H1 (cell line): Measurements from ENCODE around the gene ZNF586. TPM values are rescaled to one million over a fixed set of nuclear protein-coding genes. Genes with fewer than 3 reads are reported as not detected.

ENCODE experiments used
- CTCF ChIA-PET: fragments of 300-600 bp; sonication (Branson Sonifier 250); formaldehyde crosslinking; loops from one replicate; lab custom pipeline; 2021; ENCODE audit not compliant: partially characterized antibody; lab: Charles Lee
- POLR2A ChIA-PET: fragments of 300-600 bp; sonication (Branson Sonifier 250); formaldehyde crosslinking; loops from one replicate; lab custom pipeline; 2021; ENCODE audit warnings: inconsistent platforms; ENCODE audit not compliant: partially characterized antibody; lab: Charles Lee
- DNase-seq, 2 experiments: peaks; one replicate each; pipeline versions ENCODE4 v3.0.0 to v3.0.0-alpha.2; 2010 to 2022; ENCODE audit warnings: low spot score in 2 of 2, low read depth in 1 of 2, mixed read lengths in 1 of 2
- FAIRE-seq: peaks from 2 replicates; lab custom pipeline; 2011; peaks lifted over from hg19 to GRCh38; lab: Jason Lieb, UNC
- H2AFZ ChIP-seq: 2 replicates; pipeline ENCODE4 v1.8.1; 2012; ENCODE audit warnings: low read length, inconsistent platforms
- H2AK5ac ChIP-seq: 2 replicates; pipeline ENCODE4 v1.6.1; 2013; ENCODE audit warnings: low read depth, low read length
- H2BK120ac ChIP-seq: replicated peaks from 2 replicates; pipeline ENCODE3; 2013; ENCODE audit warnings: low read depth, low read length, inconsistent platforms
- H2BK12ac ChIP-seq: 2 replicates; pipeline ENCODE4 v1.6.1; 2013; ENCODE audit warnings: low read depth, low read length
- H2BK15ac ChIP-seq: 2 replicates; pipeline ENCODE4 v1.6.1; 2013; ENCODE audit warnings: low read length
- H2BK20ac ChIP-seq: 2 replicates; pipeline ENCODE4 v1.6.1; 2013; ENCODE audit warnings: low read length
- H2BK5ac ChIP-seq: 2 replicates; pipeline ENCODE4 v1.6.1; 2013; ENCODE audit warnings: low read depth, low read length
- H3K14ac ChIP-seq: 2 replicates; pipeline ENCODE4 v1.6.1; 2013; ENCODE audit warnings: inconsistent platforms; ENCODE audit not compliant: insufficient read length
- H3K18ac ChIP-seq: 2 replicates; pipeline ENCODE4 v1.6.1; 2013; ENCODE audit warnings: low read length; ENCODE audit errors: extremely low read depth
- H3K23ac ChIP-seq: 2 replicates; pipeline ENCODE4 v1.6.1; 2013; ENCODE audit warnings: inconsistent platforms; ENCODE audit not compliant: insufficient read length
- H3K23me2 ChIP-seq: 2 replicates; pipeline ENCODE4 v1.6.1; 2013; ENCODE audit warnings: low read depth, low read length
- H3K27ac ChIP-seq: 2 replicates; pipeline ENCODE4 v1.6.1; 2011; ENCODE audit warnings: low read depth, low read length, inconsistent platforms
- H3K27me3 ChIP-seq, 4 experiments: replicated peaks in 1 of 4; 1 replicate in 1 of 4; 2 replicates in 3 of 4; pipeline versions ENCODE4 v1.6.1 to v1.8.1; 2011 to 2013; ENCODE audit warnings: low read length in 3 of 4, mild to moderate bottlenecking in 3 of 4, inconsistent platforms in 2 of 4, mixed read lengths in 2 of 4, moderate library complexity in 1 of 4; ENCODE audit not compliant: control insufficient read depth in 3 of 4, insufficient read depth in 3 of 4; ENCODE audit errors: extremely low read depth in 1 of 4
- H3K36me3 ChIP-seq, 4 experiments: 2 replicates each; pipeline versions ENCODE4 v1.6.1 to v1.8.1; 2011 to 2013; ENCODE audit warnings: mild to moderate bottlenecking in 4 of 4, low read length in 3 of 4, moderate library complexity in 2 of 4, control low read depth in 1 of 4, inconsistent platforms in 1 of 4; ENCODE audit not compliant: insufficient read depth in 4 of 4, control insufficient read depth in 2 of 4
- H3K4ac ChIP-seq: replicated peaks from 2 replicates; pipeline ENCODE3; 2013; ENCODE audit warnings: low read length, low read depth, mixed read lengths, inconsistent platforms; ENCODE audit not compliant: insufficient read length
- H3K4me1 ChIP-seq, 4 experiments: replicated peaks in 1 of 4; 1 replicate in 1 of 4; 2 replicates in 3 of 4; pipeline versions ENCODE4 v1.6.1 to v1.8.1; 2011 to 2013; ENCODE audit warnings: low read length in 3 of 4, inconsistent platforms in 2 of 4, mixed read lengths in 1 of 4; ENCODE audit not compliant: insufficient read depth in 4 of 4, control insufficient read depth in 3 of 4
- H3K4me2 ChIP-seq, 2 experiments: 2 replicates each; pipeline versions ENCODE4 v1.6.1 to v1.8.1; 2011 to 2013; ENCODE audit warnings: low read depth in 2 of 2, low read length in 2 of 2, control low read depth in 1 of 2, inconsistent platforms in 1 of 2, mild to moderate bottlenecking in 1 of 2; ENCODE audit not compliant: insufficient read depth in 1 of 2
- H3K4me3 ChIP-seq, 4 experiments: fragments of 200-600, 300-600 bp in 1 of 4; sonication (generic), shearing (Covaris generic), sonication (Bioruptor Twin) in 1 of 4; 2 replicates each; pipeline versions ENCODE4 v1.5.1 to v1.8.1; 2011 to 2016; ENCODE audit warnings: low read length in 4 of 4, low read depth in 3 of 4, control low read depth in 2 of 4, inconsistent platforms in 2 of 4, mild to moderate bottlenecking in 2 of 4, mixed read lengths in 1 of 4, moderate library complexity in 1 of 4; ENCODE audit not compliant: insufficient read depth in 2 of 4; ENCODE audit errors: extremely low read depth in 1 of 4
- H3K56ac ChIP-seq: replicated peaks from 2 replicates; pipeline ENCODE3; 2013; ENCODE audit warnings: low read depth, mild to moderate bottlenecking, mixed read lengths, low read length, inconsistent platforms; ENCODE audit not compliant: insufficient read length
- H3K79me1 ChIP-seq: 2 replicates; pipeline ENCODE4 v1.6.1; 2013; ENCODE audit warnings: low read depth, low read length, control low read depth
- H3K79me2 ChIP-seq, 2 experiments: 2 replicates each; pipeline versions ENCODE4 v1.6.1 to v1.8.1; 2012 to 2013; ENCODE audit warnings: low read length in 2 of 2, mild to moderate bottlenecking in 2 of 2, inconsistent platforms in 1 of 2; ENCODE audit not compliant: insufficient read depth in 2 of 2, control insufficient read depth in 1 of 2
- H3K9ac ChIP-seq, 4 experiments: replicated peaks in 1 of 4; 1 replicate in 1 of 4; 2 replicates in 3 of 4; pipeline versions ENCODE4 v1.6.1 to v1.8.1; 2011 to 2013; ENCODE audit warnings: low read depth in 3 of 4, low read length in 3 of 4, control low read depth in 2 of 4, mild to moderate bottlenecking in 2 of 4, moderate library complexity in 2 of 4, inconsistent platforms in 1 of 4; ENCODE audit errors: extremely low read depth in 1 of 4
- H3K9me3 ChIP-seq, 2 experiments: 2 replicates each; pipeline versions ENCODE4 v1.6.1 to v1.8.1; 2012 to 2013; ENCODE audit warnings: mild to moderate bottlenecking in 2 of 2, moderate library complexity in 2 of 2, control low read depth in 1 of 2, inconsistent platforms in 1 of 2, low read depth in 1 of 2, low read length in 1 of 2, mixed read lengths in 1 of 2; ENCODE audit not compliant: insufficient read depth in 2 of 2
- H4K20me1 ChIP-seq, 2 experiments: replicated peaks in 1 of 2; 2 replicates each; pipeline versions ENCODE3 to v1.8.1; 2011 to 2013; ENCODE audit warnings: inconsistent platforms in 2 of 2, low read length in 2 of 2, mild to moderate bottlenecking in 1 of 2; ENCODE audit not compliant: insufficient read depth in 2 of 2, control insufficient read depth in 1 of 2
- H4K5ac ChIP-seq: 2 replicates; pipeline ENCODE4 v1.6.1; 2013; ENCODE audit warnings: low read length, low read depth, mixed read lengths, inconsistent platforms; ENCODE audit not compliant: insufficient read length
- H4K8ac ChIP-seq: 2 replicates; pipeline ENCODE4 v1.8.0; 2013; ENCODE audit warnings: mild to moderate bottlenecking, moderate library complexity, low read length, inconsistent platforms; ENCODE audit not compliant: insufficient read depth; ENCODE audit errors: extremely low read depth
- H4K91ac ChIP-seq: replicated peaks from 2 replicates; pipeline ENCODE3; 2013; ENCODE audit warnings: low read length, mixed read lengths, inconsistent platforms; ENCODE audit not compliant: insufficient read length
- CEBPB ChIP-seq: IDR thresholded peaks from 2 replicates; pipeline ENCODE4 v1.6.1; 2012; ENCODE audit warnings: low read depth, low read length
- GABPA ChIP-seq: IDR thresholded peaks from 2 replicates; pipeline ENCODE4 v1.6.1; 2011; ENCODE audit warnings: mild to moderate bottlenecking, low read length, moderate library complexity, borderline replicate concordance; ENCODE audit not compliant: insufficient read depth
- GTF2F1 ChIP-seq: IDR thresholded peaks from 2 replicates; pipeline ENCODE4 v1.6.1; 2012; ENCODE audit warnings: low read depth, low read length, improper control_type of control experiment, borderline replicate concordance
- JUN ChIP-seq: IDR thresholded peaks from 2 replicates; pipeline ENCODE4 v1.6.1; 2011; ENCODE audit warnings: low read depth, mild to moderate bottlenecking, improper control_type of control experiment, low read length
- NANOG ChIP-seq: IDR thresholded peaks from 2 replicates; pipeline ENCODE4 v1.6.1; 2011; ENCODE audit warnings: low read length, low read depth, mild to moderate bottlenecking, inconsistent platforms; ENCODE audit not compliant: insufficient read depth, poor library complexity, severe bottlenecking
- polyA plus RNA-seq, 7 experiments: library from polyadenylated mRNA; depleted of rRNA in 3 of 7; stranded (reverse) in 5 of 7; unstranded in 2 of 7; fragments of >200 nt in 5 of 7; fragments of 200-250 nt in 2 of 7; gene quantifications; 1 replicate in 5 of 7; 2 replicates in 1 of 7; 4 replicates in 1 of 7; pipeline versions ENCODE4 v1.2.1 to v1.2.3, GENCODE V29; 2011 to 2013; ENCODE audit warnings: missing spikeins in 2 of 7, mixed read lengths in 2 of 7
- total RNA-seq: library from RNA; stranded (reverse); fragmentation: NEBNext Ultra II Directional; extraction: Animal tissue kit (Norgen Biotek cat#: 25700); gene quantifications from 2 replicates; pipeline ENCODE4 v1.2.1, GENCODE V29; 2021
- TF ChIP-seq, protein P1 (sequence below), 3 experiments: IDR thresholded peaks; 1 replicate in 2 of 3; 2 replicates in 1 of 3; pipeline versions ENCODE4 v1.5.1 to v1.6.1; 2011; ENCODE audit warnings: low read length in 3 of 3, mild to moderate bottlenecking in 3 of 3, inconsistent platforms in 2 of 3, low read depth in 1 of 3, moderate library complexity in 1 of 3; ENCODE audit not compliant: insufficient read depth in 1 of 3; ENCODE audit errors: control extremely low read depth in 1 of 3

Gene ZNF586
- total and polyA plus RNA-seq, 2 of the 8 experiments (the other 6 are each of a cell fraction or from before 2014, with no cell fraction given) = 8.1 to 15.5 TPM

DNA sequence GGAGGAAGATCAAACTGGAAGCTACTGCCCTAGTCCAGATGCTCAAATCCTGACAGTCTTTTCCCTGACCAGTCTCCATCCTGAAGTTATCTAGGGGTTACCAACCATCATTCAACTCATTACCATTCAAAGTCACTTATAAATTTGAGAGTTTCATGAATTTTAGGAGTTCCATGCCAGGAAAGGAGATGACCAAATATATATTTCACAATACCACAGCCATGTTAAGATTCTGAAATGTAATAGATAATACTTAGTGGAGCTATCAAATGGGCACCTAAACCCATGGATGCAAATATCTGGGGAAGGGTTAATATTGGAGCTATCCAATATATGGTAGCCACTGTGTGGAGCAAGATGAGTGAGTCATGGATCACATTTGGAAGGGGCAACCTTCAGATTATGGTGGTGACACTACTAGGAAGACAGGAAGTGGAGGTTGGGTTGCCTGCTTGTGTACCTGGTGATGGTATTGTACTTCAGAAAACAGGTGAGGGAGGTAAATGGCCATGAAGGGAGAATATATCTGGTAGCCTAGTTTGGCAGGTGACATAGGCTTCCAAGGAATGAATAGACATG, 18.7 kb downstream of the ZNF586 start:
- Histone ChIP-seq H4K8ac (no peak overlapping the region), H2BK20ac (no peak overlapping the region), H3K27me3 (no peaks in the 10 kb centered on the region), H2BK120ac (no peak overlapping the region), H3K23ac (no peak overlapping the region), H3K23me2 (no peaks in the 10 kb centered on the region), H2BK15ac (no peak overlapping the region), H2AFZ (no peak overlapping the region), H4K5ac (no peak overlapping the region), H3K56ac (no peak overlapping the region), H3K4me2 (no peak overlapping the region), H2BK5ac (no peak overlapping the region), H3K18ac (no peak overlapping the region), H2AK5ac (no peak overlapping the region), H3K79me2 (peaks cover 3 to 4% of the 10 kb centered on the region in 2 experiments; a peak in 2 of 4 replicates), H3K4me3 (no peak overlapping the region), H3K9me3 (no peaks in the 10 kb centered on the region), H3K4ac (no peak overlapping the region), H2BK12ac (no peak overlapping the region)
- CTCF ChIA-PET = no interaction called here
- no peak for DNase-seq
- POLR2A ChIA-PET = interaction anchor here (0.6 kb wide), 1 partner anchor 45 kb away, joined by 5 read pairs; no protein-coding TSS in a partner anchor
- no peak for TF ChIP-seq JUN
- TF ChIP-seq GABPA = no peak
- no peak for TF ChIP-seq NANOG
- no peak for TF ChIP-seq CEBPB
- TF ChIP-seq, protein P1, sequence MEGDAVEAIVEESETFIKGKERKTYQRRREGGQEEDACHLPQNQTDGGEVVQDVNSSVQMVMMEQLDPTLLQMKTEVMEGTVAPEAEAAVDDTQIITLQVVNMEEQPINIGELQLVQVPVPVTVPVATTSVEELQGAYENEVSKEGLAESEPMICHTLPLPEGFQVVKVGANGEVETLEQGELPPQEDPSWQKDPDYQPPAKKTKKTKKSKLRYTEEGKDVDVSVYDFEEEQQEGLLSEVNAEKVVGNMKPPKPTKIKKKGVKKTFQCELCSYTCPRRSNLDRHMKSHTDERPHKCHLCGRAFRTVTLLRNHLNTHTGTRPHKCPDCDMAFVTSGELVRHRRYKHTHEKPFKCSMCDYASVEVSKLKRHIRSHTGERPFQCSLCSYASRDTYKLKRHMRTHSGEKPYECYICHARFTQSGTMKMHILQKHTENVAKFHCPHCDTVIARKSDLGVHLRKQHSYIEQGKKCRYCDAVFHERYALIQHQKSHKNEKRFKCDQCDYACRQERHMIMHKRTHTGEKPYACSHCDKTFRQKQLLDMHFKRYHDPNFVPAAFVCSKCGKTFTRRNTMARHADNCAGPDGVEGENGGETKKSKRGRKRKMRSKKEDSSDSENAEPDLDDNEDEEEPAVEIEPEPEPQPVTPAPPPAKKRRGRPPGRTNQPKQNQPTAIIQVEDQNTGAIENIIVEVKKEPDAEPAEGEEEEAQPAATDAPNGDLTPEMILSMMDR (IDR thresholded peaks at IDR 0.05; ENCODE audit: control extremely low read depth in 1 of 3, insufficient read depth in 1 of 3, low read depth in 1 of 3, low read length in 3 of 3) = no peak
- TF ChIP-seq GTF2F1 = no peak
- TF ChIP-seq, all 59 proteins: peak for 0
- FAIRE-seq = no peak
- Histone ChIP-seq H3K9ac (no peak overlapping the region), H4K91ac (no peak overlapping the region), H3K36me3 (peaks cover 0 to 7% (median 2%) of the 10 kb centered on the region in 4 experiments; a peak in 4 of 8 replicates), H3K14ac (no peak overlapping the region), H3K4me1 (peaks cover 0 to 2% (median 0%) of the 10 kb centered on the region in 4 experiments; a peak in 1 of 7 replicates), H4K20me1 (peaks cover 0 to 9% of the 10 kb centered on the region in 2 experiments), H3K79me1 (no peaks in the 10 kb centered on the region; the same call in 1 of the 2 replicates), H3K27ac (no peak overlapping the region)
